Dendritic cell treated with granulocyte-macrophage colony-stimulating factor and Interleukin-4, amounts not matched to agents 40 ng/mL and 50 ng/mL, for 4 days (primary cell): ENCODE measurements around the gene CCR9.

Source experiments
- H3K27ac Mint-ChIP-seq: one replicate; pipeline ENCODE4 v1.8.0; 2022; ENCODE audit warnings: mild to moderate bottlenecking, mixed read lengths
- H3K27me3 Mint-ChIP-seq: one replicate; pipeline ENCODE4 v1.8.0; 2022; ENCODE audit warnings: mild to moderate bottlenecking, mixed read lengths
- H3K36me3 Mint-ChIP-seq: one replicate; pipeline ENCODE4 v1.8.0; 2022; ENCODE audit warnings: low read depth, mixed read lengths
- H3K4me1 Mint-ChIP-seq: one replicate; pipeline ENCODE4 v1.8.0; 2022; ENCODE audit warnings: low read depth, mixed read lengths
- H3K4me3 Mint-ChIP-seq: one replicate; pipeline ENCODE4 v1.8.0; 2022; ENCODE audit warnings: mild to moderate bottlenecking, moderate library complexity, mixed read lengths
- H3K9me3 Mint-ChIP-seq: one replicate; pipeline ENCODE4 v1.8.0; 2022; ENCODE audit warnings: mixed read lengths
- intact Hi-C: fragments of 100-400 bp; cut with micrococcal nuclease; formaldehyde crosslinking; loops from one replicate; pipeline ENCODE4 v1.15.0; 2022

The CCR9 gene

GRCh38 chr3:45952456-45952855 is 66.1 kb downstream of the CCR9 start:
- intact Hi-C loops: no loop called here
- Mint-ChIP-seq H3K9me3 (no peaks in the 10 kb centered on the region), H3K27me3 (no peaks in the 10 kb centered on the region), H3K4me3 (no peak overlapping the region), H3K36me3 (peaks cover 88% of the 10 kb centered on the region), H3K4me1 (peaks cover 4% of the 10 kb centered on the region), H3K27ac (no peak overlapping the region)
